K562 (cell line): Measurements from ENCODE around the gene SPECC1L. TPM values are rescaled to one million over a fixed set of nuclear protein-coding genes. Genes with fewer than 3 reads are reported as not detected.

ENCODE experiments used
- ARID1B ChIP-seq: fragments of 450-650 bp; IDR thresholded peaks from 2 replicates; pipeline ENCODE4 v1.6.1; 2016; ENCODE audit warnings: antibody characterized with exemption, mild to moderate bottlenecking, inconsistent platforms
- BRF2 ChIP-seq: IDR thresholded peaks from 3 replicates; pipeline ENCODE4 v1.6.1; 2011; ENCODE audit warnings: borderline replicate concordance, mild to moderate bottlenecking; ENCODE audit not compliant: insufficient read length, insufficient read depth
- NFE2L1 ChIP-seq: fragments of 450-650 bp; IDR thresholded peaks from 2 replicates; pipeline ENCODE4 v1.6.1; 2016; ENCODE audit warnings: missing genetic modification characterization, low read depth, mild to moderate bottlenecking, missing compliant biosample characterization, moderate library complexity, borderline replicate concordance
- PREB ChIP-seq: sonication (generic); formaldehyde crosslinking; IDR thresholded peaks from 2 replicates; pipeline ENCODE4 v1.8.1; 2023; ENCODE audit warnings: mild to moderate bottlenecking, missing genetic modification reagents
- ZKSCAN8 ChIP-seq: fragments of 200-800 bp; sonication (Bioruptor generic); IDR thresholded peaks from 2 replicates; pipeline ENCODE4 v1.6.1; 2016; ENCODE audit warnings: missing genetic modification characterization, missing compliant biosample characterization
- ZNF318 ChIP-seq, 2 experiments: fragments of 450-650 bp; IDR thresholded peaks; 2 replicates each; pipeline ENCODE4 v1.6.1; 2016; ENCODE audit warnings: mild to moderate bottlenecking in 2 of 2, borderline replicate concordance in 1 of 2, low read depth in 1 of 2, moderate library complexity in 1 of 2
- ZNF717 ChIP-seq: fragments of 250-450 bp; sonication (Bioruptor Pico); IDR thresholded peaks from 2 replicates; pipeline ENCODE4 v1.5.0; 2021
- polyA plus RNA-seq, 8 experiments: library from polyadenylated mRNA; depleted of rRNA in 4 of 8; stranded (reverse) in 5 of 8; unstranded in 3 of 8; fragments of >200 nt; fragmentation: Nextera tagmentation in 2 of 8; fragmentation: Illumina TruSeq in 1 of 8; extraction: Ambion mirVana in 2 of 8; extraction: Trizol in 1 of 8; gene quantifications; 2 replicates each; pipeline versions ENCODE4 v1.2.1 to v1.2.3, GENCODE V29; 2011 to 2014; ENCODE audit warnings: inconsistent platforms in 1 of 8, missing spikeins in 1 of 8
- total RNA-seq, 7 experiments: library from RNA; depleted of rRNA in 6 of 7; stranded (reverse); fragments of >200 nt in 6 of 7; fragmentation: Illumina TruSeq in 2 of 7; extraction: Trizol in 2 of 7; gene quantifications; 2 replicates each; pipeline versions ENCODE4 v1.2.1 to v1.2.3, GENCODE V29; 2011 to 2021; ENCODE audit warnings: low replicate concordance in 1 of 7

Gene SPECC1L
- total and polyA plus RNA-seq, 9 of the 15 experiments (the other 6 are each of a cell fraction or from before 2014, with no cell fraction given), result 1.4 to 27.9 (median 14.5) TPM

GRCh38 chr22:24426851-24427499, 156.3 kb downstream of the SPECC1L start (continued):
- TF ChIP-seq BRF2 (no peak), ZNF717 (CRISPR knock-in tag) (no peak), ZNF318 (IDR thresholded peaks at IDR 0.05; ENCODE audit: borderline replicate concordance in 1 of 2, low read depth in 1 of 2) (no peak), ZKSCAN8 (CRISPR knock-in tag) (no peak), PREB (CRISPR knock-in tag) (no peak), NFE2L1 (tag) (no peak), ARID1B (no peak)
- TF ChIP-seq, all 486 proteins: peak for 0
